ENCODE results near the gene HES2.
"Not testable (repeated sequence)": the region's sequence is repeated elsewhere in the genome, so short reads cannot be mapped to it uniquely, and the experiment has no call there.

The HES2 gene

GRCh38 chr1:6453895-6454855, 34.5 kb upstream of the HES2 start:
- DNase-seq = not testable (repeated sequence)

GRCh38 chr1:6450943-6451373, 31.2 kb upstream of the HES2 start:
- DNase-seq = no peak

- not testable (repeated sequence) for DNase-seq
Observed at GRCh38 chr1:6450486-6450885, 30.8 kb upstream of the HES2 start.

GRCh38 chr1:6450005-6450450, 30.3 kb upstream of the HES2 start:
- DNase-seq = no peak

- DNase-seq = no peak
Observed at GRCh38 chr1:6448749-6449631, 29.3 kb upstream of the HES2 start.

GRCh38 chr1:6447818-6448748, 28.4 kb upstream of the HES2 start:
- DNase-seq = peak; percentile 58

GRCh38 chr1:6447016-6447817, 27.5 kb upstream of the HES2 start:
- no peak for DNase-seq

GRCh38 chr1:6446665-6447015, 26.9 kb upstream of the HES2 start:
- no peak for DNase-seq

GRCh38 chr1:6445929-6446328, 26.2 kb upstream of the HES2 start:
- DNase-seq = not testable (repeated sequence)

GRCh38 chr1:6445062-6445763, 25.5 kb upstream of the HES2 start:
- DNase-seq = peak; percentile 29

- DNase-seq = no peak
Observed at GRCh38 chr1:6444377-6444776, 24.7 kb upstream of the HES2 start.

GRCh38 chr1:6443339-6444115, 23.8 kb upstream of the HES2 start:
- DNase-seq = no peak

GRCh38 chr1:6441586-6441985, 21.9 kb upstream of the HES2 start:
- no peak for DNase-seq

GRCh38 chr1:6440198-6441126, 20.7 kb upstream of the HES2 start:
- DNase-seq = peak; percentile 65

- peak; percentile 68 for DNase-seq
Observed at GRCh38 chr1:6438047-6438525, 18.4 kb upstream of the HES2 start.

GRCh38 chr1:6437012-6437700, 17.4 kb upstream of the HES2 start:
- DNase-seq = not testable (repeated sequence)

- DNase-seq = not testable (repeated sequence)
Observed at GRCh38 chr1:6436277-6436676, 16.6 kb upstream of the HES2 start.

GRCh38 chr1:6435547-6435946, 15.8 kb upstream of the HES2 start:
- DNase-seq = no peak

Data from central memory CD4-positive, alpha-beta T cell (primary cell).